HL-60 (cell line): ENCODE data around the gene ZEB1.

Experiments
- DNase-seq, 2 experiments: peaks; one replicate each; pipeline ENCODE4 v3.0.0-alpha.2; 2010 to 2020; ENCODE audit warnings: low read depth in 1 of 2, low spot score in 1 of 2
- H3K27ac ChIP-seq: fragments of 250-450 bp; sonication (Bioruptor Pico); replicated peaks from 2 replicates; pipeline ENCODE4 v1.5.1; 2020; ENCODE audit warnings: mild to moderate bottlenecking, moderate library complexity
- H3K27me3 ChIP-seq: fragments of 250-450 bp; sonication (Bioruptor Pico); 2 replicates; pipeline ENCODE4 v1.5.1; 2021; ENCODE audit warnings: mild to moderate bottlenecking, moderate library complexity; ENCODE audit not compliant: insufficient read depth, poor library complexity, severe bottlenecking
- H3K4me3 ChIP-seq: replicated peaks from 2 replicates; pipeline ENCODE4 v1.5.1; 2011; ENCODE audit warnings: mild to moderate bottlenecking, control low read depth, low read length; ENCODE audit not compliant: insufficient read depth
- GABPA ChIP-seq: IDR thresholded peaks from 2 replicates; pipeline ENCODE4 v1.6.1; 2012; ENCODE audit warnings: low read depth
- POLR2AphosphoS5 ChIP-seq: IDR thresholded peaks from 2 replicates; pipeline ENCODE4 v1.6.1; 2012; ENCODE audit warnings: low read depth
- SPI1 ChIP-seq: IDR thresholded peaks from 2 replicates; pipeline ENCODE4 v1.6.1; 2012; ENCODE audit warnings: low read depth, mild to moderate bottlenecking, borderline replicate concordance
- TF ChIP-seq, protein P1 (sequence below): IDR thresholded peaks from one replicate; pipeline ENCODE4 v1.5.1; 2011; ENCODE audit warnings: low read length, control low read depth, inconsistent platforms; ENCODE audit not compliant: insufficient read depth
- TF ChIP-seq, protein P2 (sequence below): IDR thresholded peaks from 2 replicates; pipeline ENCODE4 v1.6.1; 2012; ENCODE audit warnings: low read depth; ENCODE audit not compliant: insufficient replicate concordance

The ZEB1 gene

DNA sequence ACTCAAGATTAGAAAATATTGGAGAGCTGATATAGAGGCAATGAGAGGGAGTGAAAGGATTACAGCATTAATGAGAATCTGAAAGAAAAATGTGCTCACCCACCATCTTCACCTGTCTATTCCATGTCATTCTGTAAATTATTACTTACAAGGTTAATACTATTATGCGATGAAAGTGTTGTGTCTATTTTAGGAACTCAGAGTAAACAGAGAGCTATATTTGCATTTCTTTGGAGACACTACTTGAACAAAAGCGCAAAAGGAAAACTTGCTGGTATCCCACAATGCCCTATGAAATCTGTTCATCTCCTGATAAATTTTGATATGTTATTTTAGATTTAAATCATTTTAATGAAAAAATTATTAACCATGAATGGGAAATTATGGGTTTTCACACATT is 196.1 kb downstream of the ZEB1 start:
- Histone ChIP-seq H3K4me3 (no peak overlapping the region), H3K27me3 (no peaks in the 10 kb centered on the region), H3K27ac (no peak overlapping the region)
- TF ChIP-seq, protein P1, sequence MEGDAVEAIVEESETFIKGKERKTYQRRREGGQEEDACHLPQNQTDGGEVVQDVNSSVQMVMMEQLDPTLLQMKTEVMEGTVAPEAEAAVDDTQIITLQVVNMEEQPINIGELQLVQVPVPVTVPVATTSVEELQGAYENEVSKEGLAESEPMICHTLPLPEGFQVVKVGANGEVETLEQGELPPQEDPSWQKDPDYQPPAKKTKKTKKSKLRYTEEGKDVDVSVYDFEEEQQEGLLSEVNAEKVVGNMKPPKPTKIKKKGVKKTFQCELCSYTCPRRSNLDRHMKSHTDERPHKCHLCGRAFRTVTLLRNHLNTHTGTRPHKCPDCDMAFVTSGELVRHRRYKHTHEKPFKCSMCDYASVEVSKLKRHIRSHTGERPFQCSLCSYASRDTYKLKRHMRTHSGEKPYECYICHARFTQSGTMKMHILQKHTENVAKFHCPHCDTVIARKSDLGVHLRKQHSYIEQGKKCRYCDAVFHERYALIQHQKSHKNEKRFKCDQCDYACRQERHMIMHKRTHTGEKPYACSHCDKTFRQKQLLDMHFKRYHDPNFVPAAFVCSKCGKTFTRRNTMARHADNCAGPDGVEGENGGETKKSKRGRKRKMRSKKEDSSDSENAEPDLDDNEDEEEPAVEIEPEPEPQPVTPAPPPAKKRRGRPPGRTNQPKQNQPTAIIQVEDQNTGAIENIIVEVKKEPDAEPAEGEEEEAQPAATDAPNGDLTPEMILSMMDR = no peak
- TF ChIP-seq POLR2AphosphoS5 (no peak), SPI1 (no peak), GABPA (no peak)
- TF ChIP-seq, protein P2, sequence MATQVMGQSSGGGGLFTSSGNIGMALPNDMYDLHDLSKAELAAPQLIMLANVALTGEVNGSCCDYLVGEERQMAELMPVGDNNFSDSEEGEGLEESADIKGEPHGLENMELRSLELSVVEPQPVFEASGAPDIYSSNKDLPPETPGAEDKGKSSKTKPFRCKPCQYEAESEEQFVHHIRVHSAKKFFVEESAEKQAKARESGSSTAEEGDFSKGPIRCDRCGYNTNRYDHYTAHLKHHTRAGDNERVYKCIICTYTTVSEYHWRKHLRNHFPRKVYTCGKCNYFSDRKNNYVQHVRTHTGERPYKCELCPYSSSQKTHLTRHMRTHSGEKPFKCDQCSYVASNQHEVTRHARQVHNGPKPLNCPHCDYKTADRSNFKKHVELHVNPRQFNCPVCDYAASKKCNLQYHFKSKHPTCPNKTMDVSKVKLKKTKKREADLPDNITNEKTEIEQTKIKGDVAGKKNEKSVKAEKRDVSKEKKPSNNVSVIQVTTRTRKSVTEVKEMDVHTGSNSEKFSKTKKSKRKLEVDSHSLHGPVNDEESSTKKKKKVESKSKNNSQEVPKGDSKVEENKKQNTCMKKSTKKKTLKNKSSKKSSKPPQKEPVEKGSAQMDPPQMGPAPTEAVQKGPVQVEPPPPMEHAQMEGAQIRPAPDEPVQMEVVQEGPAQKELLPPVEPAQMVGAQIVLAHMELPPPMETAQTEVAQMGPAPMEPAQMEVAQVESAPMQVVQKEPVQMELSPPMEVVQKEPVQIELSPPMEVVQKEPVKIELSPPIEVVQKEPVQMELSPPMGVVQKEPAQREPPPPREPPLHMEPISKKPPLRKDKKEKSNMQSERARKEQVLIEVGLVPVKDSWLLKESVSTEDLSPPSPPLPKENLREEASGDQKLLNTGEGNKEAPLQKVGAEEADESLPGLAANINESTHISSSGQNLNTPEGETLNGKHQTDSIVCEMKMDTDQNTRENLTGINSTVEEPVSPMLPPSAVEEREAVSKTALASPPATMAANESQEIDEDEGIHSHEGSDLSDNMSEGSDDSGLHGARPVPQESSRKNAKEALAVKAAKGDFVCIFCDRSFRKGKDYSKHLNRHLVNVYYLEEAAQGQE = no peak
- DNase-seq = no peak

DNA sequence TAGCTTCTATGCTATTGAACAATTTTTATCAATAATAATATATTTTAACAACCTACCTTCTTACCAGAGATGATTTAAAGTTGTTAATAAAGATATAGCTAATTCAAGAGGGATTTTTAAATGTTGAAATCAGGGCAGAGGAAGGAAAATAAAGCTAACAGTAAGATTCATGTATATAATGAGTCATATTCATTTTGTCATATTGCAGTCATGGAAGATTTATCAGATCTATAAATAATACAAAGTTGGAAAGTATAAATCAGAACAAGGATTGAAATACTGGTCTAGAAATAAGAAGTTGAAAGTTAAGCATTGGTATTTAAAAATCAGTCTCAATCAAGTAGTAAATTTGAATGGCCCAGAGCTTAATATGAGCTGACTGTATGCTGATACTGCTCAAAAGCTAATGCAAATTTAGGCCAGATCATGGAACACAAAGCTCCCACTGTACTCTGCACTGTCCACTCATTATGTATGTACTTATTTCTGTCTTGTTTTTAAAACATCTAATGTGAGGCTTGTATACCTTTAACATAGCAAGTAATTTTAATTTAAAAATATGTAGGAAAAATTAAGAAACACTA is 196.9 kb downstream of the ZEB1 start:
- Histone ChIP-seq H3K4me3 (no peak overlapping the region), H3K27ac (no peak overlapping the region), H3K27me3 (no peaks in the 10 kb centered on the region)
- no peak for DNase-seq
- TF ChIP-seq SPI1 (no peak), POLR2AphosphoS5 (no peak), GABPA (no peak)
- TF ChIP-seq, protein P2 = no peak

DNA sequence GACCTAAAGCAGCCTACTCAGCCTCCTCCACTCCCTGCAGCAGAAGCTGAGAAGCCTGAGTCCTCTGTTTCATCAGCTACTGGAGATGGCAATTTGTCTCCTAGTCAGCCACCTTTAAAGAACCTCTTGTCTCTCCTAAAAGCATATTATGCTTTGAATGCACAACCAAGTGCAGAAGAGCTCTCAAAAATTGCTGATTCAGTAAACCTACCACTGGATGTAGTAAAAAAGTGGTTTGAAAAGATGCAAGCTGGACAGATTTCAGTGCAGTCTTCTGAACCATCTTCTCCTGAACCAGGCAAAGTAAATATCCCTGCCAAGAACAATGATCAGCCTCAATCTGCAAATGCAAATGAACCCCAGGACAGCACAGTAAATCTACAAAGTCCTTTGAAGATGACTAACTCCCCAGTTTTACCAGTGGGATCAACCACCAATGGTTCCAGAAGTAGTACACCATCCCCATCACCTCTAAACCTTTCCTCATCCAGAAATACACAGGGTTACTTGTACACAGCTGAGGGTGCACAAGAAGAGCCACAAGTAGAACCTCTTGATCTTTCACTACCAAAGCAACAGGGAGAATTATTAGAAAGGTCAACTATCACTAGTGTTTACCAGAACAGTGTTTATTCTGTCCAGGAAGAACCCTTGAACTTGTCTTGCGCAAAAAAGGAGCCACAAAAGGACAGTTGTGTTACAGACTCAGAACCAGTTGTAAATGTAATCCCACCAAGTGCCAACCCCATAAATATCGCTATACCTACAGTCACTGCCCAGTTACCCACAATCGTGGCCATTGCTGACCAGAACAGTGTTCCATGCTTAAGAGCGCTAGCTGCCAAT is 202.2 kb downstream of the ZEB1 start:
- no peak overlapping the region for H3K4me3 ChIP-seq
- TF ChIP-seq, protein P1 = no peak
- TF ChIP-seq, protein P2 = no peak
- TF ChIP-seq POLR2AphosphoS5 (no peak), SPI1 (no peak), GABPA (no peak)

More for the DNA sequence above, 202.2 kb downstream of the ZEB1 start:
- H3K27ac ChIP-seq = no peak overlapping the region
- no peak for DNase-seq
- no peaks in the 10 kb centered on the region for H3K27me3 ChIP-seq
